Cardiac fibroblast (primary cell): ENCODE results near the gene CHTF18.

Source experiments
- DNase-seq, 2 donors: peaks; one replicate each; pipeline versions ENCODE4 v3.0.0 to v3.0.0-alpha.2; 2010; ENCODE audit warnings: low read depth in 2 of 2
- H3K4me3 ChIP-seq, 2 donors: replicated peaks in 1 of 2; 1 replicate in 1 of 2; 2 replicates in 1 of 2; pipeline ENCODE4 v1.5.1; 2011; ENCODE audit warnings: low read depth in 2 of 2, low read length in 2 of 2, mild to moderate bottlenecking in 2 of 2, moderate library complexity in 1 of 2
- CTCF ChIP-seq: IDR thresholded peaks from one replicate; pipeline ENCODE4 v1.5.1; 2011; ENCODE audit warnings: low read depth, mild to moderate bottlenecking, low read length, inconsistent platforms

CHTF18 gene

DNA sequence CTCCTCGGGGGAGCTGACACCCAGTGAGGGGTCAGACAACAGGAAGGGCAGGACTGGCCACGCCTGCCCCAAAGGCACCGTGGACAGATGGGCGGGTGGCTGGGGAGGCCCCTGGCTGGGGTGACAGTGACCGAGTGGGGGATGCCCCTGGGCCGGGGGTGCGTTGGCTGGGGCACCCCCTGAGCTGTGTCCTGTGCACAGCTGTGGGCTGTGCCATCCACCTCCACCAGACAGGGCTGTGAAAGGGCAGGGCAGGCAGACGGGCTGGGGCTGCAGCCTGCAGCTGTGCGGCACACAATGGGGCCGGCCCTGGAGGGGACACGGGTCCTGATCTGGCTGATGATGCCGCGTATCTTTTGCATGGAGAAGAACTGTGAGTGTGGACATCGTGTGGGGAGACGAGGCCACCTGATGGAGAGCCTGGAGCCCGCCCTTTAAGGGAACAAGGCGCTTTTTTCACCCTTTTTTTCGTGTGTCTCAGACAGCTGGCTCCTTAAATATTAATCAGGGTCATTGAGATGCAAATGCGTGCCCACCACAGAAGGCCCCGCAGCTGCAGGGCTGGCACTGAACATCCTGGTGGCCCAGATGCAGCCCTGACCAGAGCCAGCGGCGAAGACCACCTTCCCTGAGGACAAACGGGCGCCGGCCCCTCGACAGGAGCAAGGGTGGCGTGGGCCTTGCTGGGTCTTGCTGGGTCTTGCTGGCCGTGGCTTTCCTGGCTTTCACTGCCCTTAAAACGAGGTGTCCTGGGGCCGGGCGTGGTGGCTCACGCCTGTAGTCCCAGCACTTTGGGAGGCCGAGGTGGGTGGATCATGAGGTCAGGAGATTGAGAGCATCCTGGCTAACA, 54.5 kb downstream of the CHTF18 start:
- no peak for TF ChIP-seq CTCF
- no peak overlapping the region for H3K4me3 ChIP-seq
- no peak for DNase-seq

- TF ChIP-seq CTCF: no peak
- H3K4me3 ChIP-seq: no peak overlapping the region
- DNase-seq: no peak
Observed at GRCh38 chr16:843771-844170, 55.4 kb downstream of the CHTF18 start.

DNA sequence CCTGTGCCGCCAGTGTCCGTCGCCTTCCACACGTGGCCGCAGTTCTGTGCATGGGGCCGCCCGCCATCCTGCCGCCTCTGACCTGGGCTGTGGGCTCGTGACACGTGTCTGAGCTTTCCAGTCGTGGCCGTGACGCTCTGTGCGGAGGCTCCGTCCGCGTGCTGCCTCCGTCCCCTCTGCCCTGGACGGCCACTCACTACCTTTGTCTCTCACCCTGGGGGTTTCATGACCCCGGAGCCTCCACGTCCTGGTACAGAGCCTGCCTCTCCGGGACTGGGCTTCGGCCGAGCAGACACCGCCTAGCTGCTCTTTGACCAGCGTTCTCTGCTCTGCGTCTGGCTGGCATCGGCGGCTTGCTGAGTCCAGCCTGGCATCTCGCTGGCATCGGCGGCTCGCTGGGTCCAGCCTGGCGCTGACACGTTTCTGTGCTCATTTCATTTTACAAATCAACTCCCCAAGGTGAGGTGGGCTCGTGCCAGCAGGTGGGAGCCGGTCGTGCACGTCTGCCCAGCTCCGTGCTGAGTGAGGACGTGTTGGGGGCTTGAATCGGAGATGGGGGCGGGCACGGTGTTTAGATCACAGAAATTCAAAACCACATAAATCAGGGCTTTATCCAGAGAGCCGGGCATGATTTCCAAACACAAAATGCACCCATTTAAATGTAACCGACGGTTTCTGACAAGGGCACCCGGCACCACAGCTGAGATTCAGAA, 56.4 kb downstream of the CHTF18 start:
- no peak for TF ChIP-seq CTCF
- no peak for DNase-seq
- H3K4me3 ChIP-seq: no peak overlapping the region

- no peak for DNase-seq
- no peak overlapping the region for H3K4me3 ChIP-seq
- no peak for TF ChIP-seq CTCF
Observed at GRCh38 chr16:845351-845745, 56.9 kb downstream of the CHTF18 start.

DNA sequence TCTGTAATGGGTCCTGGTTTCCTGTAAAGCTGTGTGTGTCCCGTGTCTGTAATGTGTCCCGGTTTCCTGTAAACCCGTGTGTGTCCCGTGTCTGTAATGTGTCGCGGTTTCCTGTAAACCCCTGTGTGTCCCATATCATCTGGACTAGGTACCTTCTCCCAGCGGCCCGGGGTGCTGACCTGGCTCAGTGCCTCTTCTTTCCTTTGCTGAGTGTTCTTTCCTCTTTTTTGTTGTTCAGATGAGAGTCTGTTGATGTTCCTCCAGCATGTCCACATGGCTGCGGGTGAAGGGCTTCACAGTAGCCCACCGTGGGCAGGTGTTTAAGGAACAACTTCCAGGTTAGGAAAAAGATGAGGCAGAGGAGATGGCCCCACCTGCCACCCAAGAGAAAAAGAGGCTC, 58.7 kb downstream of the CHTF18 start:
- no peak for DNase-seq
- no peak overlapping the region for H3K4me3 ChIP-seq
- TF ChIP-seq CTCF: no peak
